Right renal cortex interstitium (tissue), 3 donors: ENCODE data around the gene IFNA17. TPM values are rescaled to one million over a fixed set of nuclear protein-coding genes. Genes with fewer than 3 reads are reported as not detected.
"Not testable (repeated sequence)": the region's sequence is repeated elsewhere in the genome, so short reads cannot be mapped to it uniquely, and the experiment has no call there.

Experiments used
- DNase-seq, 3 donors: peaks; one replicate each; pipeline ENCODE4 v3.0.0-alpha.2; 2013; ENCODE audit warnings: low read depth in 3 of 3, low spot score in 2 of 3
- polyA plus RNA-seq, 3 donors: library from polyadenylated mRNA; unstranded; fragments of 120-200 nt; gene quantifications; one replicate each; pipeline ENCODE4 v1.2.1, GENCODE V29; 2013; ENCODE audit not compliant: insufficient read length in 3 of 3

IFNA17 gene
- polyA plus RNA-seq, 3 donors, result not detected

DNA sequence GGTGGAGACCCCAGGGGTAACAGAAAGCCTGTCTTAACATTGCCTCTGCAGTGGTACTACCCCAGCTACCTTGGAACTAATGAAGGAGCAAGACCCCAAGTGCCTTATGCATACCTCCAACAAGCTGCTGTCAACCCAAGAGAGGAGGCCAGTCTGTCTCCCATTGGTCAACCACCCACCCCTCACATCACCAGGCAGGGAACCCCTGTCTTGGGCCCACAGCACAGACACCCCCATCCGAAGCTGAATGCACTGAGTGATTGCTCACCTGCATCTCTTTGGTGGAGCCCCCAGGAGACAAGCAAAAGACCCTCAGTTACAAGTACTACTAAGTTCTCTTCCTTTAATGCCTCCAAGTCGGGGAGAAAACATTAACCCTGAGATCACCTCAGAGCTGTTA is 15.9 kb downstream of the IFNA17 start:
- DNase-seq, result not testable (repeated sequence)

DNA sequence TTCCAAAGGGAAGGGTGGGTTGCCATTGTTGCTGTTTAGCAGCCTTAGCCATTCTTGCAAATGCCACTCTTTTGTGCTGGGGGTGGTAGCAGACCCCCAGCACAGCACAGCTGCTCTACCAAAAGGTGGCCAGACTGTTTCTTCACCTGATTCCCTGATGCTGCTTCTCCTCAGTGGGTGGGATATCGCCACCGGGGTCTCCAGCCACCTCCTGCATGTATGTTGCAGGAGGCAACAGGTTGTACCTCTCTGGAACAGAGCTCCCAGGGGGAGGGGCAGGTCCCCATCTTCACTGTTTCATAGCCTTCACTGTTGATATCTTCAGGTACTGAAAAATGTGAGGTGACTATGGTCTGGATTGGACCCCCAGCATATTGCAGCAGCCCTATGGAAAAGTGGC is 17.2 kb downstream of the IFNA17 start:
- not testable (repeated sequence) for DNase-seq

DNA sequence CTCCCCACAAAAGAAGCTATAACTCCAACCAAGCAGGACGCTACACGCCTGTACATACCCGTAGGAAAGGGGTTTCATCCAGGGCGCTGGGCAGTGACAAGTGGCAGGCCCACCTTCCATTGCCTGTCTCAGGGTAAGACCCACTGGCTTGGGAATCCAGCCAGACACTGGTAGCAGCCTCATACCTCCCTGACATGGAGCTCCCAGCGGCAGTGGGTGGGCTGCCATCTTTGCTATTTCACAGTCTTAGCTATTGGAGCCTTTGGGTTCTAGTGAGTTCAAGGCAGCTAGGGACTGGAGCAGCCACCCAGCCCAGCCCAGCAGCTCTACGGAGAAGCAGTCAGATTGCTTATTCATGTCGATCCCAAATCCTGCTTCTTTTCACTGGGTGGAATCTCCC is 17.7 kb downstream of the IFNA17 start:
- no peak for DNase-seq

DNA sequence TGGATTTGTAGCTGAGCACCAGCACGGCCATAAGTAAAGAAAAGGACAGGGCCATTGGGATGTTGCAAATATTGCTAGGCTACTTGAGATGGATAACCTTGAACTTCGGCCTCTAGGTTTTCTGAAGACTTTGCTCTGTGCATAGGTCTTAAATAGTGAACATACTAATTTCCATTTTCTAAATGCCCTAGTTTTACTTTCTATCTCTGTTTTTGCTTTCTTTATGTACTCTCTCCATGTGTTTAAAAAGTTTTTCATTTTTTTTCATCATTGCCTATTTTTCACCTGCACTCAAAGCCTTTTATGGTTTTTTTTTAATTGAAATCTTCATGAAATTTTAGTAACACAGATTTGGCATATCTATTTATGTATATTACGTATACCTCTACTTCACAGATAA is 21.0 kb downstream of the IFNA17 start, which contains the start of gene IFNA10:
Gene IFNA10 (minus strand): TSS at position 101 of the 400 bp plus-strand sequence. CDS start 46 bp downstream, at position 55.
- not testable (repeated sequence) for DNase-seq

DNA sequence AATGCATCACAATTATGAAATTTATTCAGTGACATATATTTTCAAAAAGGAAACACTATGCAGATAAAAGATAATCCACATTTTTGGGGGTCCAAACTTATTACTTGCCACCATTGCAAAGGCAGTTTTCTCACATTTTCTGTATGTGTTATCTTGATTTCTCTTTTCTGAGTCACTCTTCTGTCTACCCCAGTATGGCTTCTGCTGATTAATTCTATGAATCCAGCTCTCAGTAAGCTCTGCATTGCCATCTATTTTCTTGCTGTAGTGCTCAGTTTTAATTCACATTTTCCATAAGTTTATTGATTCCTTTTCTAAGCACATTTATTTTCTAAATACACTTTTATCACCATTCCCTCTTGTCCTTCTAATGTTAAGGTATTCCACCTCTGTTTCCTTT is 22.8 kb downstream of the IFNA17 start:
- DNase-seq, result no peak

DNA sequence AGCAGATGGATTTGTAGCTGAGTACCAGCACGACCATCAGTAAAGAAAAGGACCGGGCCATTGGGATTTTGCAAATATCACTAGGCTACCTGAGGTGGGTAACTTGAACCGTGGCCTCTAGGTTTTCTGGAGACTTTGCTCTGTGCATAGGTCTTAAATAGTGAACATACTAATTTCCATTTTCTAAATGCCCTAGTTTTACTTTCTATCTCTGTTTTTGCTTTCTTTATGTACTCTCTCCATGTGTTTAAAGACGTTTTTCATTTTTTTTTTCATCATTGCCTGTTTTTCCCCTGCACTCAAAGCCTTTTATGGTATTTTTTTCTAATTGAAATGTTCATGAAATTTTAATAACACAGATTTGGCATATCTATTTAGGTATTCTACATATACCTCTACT is 25.9 kb downstream of the IFNA17 start, which contains the start of gene IFNA7:
Gene IFNA7 (minus strand): TSS at position 101 of the 400 bp plus-strand sequence. CDS start 40 bp downstream, at position 61.
- not testable (repeated sequence) for DNase-seq

DNA sequence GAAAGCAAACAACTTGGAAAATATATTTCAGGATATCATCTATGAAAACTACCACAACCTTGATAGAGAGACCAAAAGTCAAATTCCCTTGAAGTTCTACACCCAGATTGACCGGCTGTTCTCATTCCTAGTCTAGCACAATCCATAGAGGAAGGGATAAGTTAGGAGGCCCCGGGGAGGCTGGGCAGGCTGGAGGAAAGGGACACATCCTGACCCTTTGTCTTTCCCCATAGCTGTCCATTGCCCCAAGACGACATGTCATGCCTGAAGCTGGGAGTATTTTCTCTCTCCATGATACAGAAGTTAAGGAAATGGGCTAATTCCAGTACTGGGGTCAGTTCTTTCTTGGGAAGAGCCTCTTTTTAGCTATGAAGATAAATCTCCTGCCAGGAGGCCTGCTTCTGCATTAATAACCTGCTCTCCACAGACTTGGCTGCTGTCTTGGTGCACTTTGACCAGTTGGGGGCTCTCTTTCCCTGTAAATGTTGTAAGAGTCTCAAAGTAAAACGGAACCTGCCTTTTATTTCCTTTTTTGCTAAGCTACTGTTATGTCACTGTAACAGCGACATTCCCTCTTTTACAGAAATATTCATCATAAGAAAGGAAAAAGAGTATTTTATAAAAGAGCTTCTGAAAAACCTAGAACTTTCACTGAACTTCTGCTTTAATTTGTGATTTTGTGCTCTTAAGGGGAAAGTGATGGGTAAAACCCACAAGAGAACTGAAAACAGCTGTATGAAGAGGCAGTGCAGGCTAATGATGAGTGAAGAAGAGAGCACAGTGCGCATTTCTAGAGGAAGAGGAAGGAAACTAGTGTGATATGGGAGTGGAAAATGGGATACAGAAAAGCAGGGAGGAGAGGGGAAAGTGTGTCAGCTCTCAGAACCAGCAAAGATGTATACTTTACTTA is 32.9 kb downstream of the IFNA17 start:
- DNase-seq, result not testable (repeated sequence)

DNA sequence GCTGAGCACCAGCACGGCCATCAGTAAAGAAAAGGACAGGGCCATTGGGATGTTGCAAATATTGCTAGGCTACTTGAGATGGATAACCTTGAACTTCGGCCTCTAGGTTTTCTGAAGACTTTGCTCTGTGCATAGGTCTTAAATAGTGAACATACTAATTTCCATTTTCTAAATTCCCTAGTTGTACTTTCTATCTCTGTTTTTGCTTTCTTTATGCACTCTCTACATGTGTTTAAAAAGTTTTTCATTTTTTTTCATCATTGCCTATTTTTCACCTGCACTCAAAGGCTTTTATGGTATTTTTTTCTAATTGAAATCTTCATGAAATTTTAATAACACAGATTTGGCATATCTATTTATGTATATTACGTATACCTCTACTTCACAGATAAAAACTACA is 40.5 kb downstream of the IFNA17 start, which contains the start of gene IFNA4:
Gene IFNA4 (minus strand): TSS at position 101 of the 400 bp plus-strand sequence. CDS start 56 bp downstream, at position 45.
- DNase-seq, result not testable (repeated sequence)

DNA sequence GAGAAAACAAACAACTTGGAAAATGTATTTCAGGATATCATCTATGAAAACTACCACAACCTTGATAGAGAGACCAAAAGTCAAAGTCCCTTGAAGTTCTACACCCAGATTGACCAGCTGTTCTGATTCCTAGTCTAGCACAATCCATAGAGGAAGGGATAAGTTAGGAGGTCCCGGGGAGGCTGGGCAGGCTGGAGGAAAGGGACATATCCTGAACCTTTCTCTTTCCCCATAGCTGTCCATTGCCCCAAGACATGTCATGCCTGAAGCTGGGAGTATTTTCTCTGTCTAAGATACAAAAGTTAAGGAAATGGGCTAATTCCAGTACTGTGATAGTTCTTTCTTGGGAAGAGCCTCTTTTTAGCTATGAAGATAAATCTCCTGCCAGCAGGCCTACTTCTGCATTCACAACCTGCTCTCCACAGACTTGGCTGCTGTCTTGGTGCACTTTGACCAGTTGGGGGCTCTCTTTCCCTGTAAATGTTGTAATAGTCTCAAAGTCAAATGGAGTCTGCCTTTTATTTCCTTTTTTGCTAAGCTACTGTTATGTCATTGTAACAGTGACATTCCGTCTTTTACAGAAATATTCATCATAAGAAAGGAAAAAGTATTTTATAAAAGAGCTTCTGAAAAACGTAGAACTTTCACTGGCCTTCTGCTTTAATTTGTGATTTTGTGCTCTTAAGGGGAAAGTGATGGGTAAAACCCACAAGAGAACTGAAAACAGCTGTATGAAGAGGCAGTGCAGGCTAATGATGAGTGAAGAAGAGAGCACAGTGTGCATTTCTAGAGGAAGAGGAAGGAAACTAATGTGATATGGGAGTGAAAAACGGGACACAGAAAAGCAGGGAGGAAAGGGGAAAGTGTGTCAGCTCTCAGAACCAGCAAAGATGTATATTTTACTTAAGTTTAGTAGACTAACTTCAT is 44.9 kb downstream of the IFNA17 start:
- not testable (repeated sequence) for DNase-seq

Other genes with a start within 250 kb of the IFNA17 start
- gene HACD4, start 196.6 kb downstream of the IFNA17 start, polyA plus RNA-seq, result 1 to 10 TPM; 2.8 to 3.4 (median 3.1) TPM
- gene IFNB1, start 150.3 kb downstream of the IFNA17 start, polyA plus RNA-seq, result not detected
- gene IFNW1, start 86.4 kb downstream of the IFNA17 start, polyA plus RNA-seq, result not detected
- gene IFNA21, start 61.6 kb downstream of the IFNA17 start, polyA plus RNA-seq, result not detected
- gene IFNA4, start 40.6 kb downstream of the IFNA17 start, polyA plus RNA-seq, result not detected
- not detected for gene IFNA7, start 26.0 kb downstream of the IFNA17 start, polyA plus RNA-seq
- gene IFNA10, start 21.1 kb downstream of the IFNA17 start, polyA plus RNA-seq, result not detected
- gene IFNA16, start 10.9 kb downstream of the IFNA17 start, polyA plus RNA-seq, result not detected
- not detected for gene IFNA14, start 11.8 kb upstream of the IFNA17 start, polyA plus RNA-seq
- not detected for gene IFNA5, start 77.1 kb upstream of the IFNA17 start, polyA plus RNA-seq
- gene KLHL9, start 107.2 kb upstream of the IFNA17 start, polyA plus RNA-seq, result 10 to 100 TPM; 54.4 to 58.0 (median 57.5) TPM
- gene IFNA6, start 122.7 kb upstream of the IFNA17 start, polyA plus RNA-seq, result not detected
- not detected for gene IFNA13, start 139.8 kb upstream of the IFNA17 start, polyA plus RNA-seq
- not detected for gene IFNA2, start 157.2 kb upstream of the IFNA17 start, polyA plus RNA-seq
- gene IFNA8, start 180.9 kb upstream of the IFNA17 start, polyA plus RNA-seq, result not detected
- gene IFNA1, start 212.2 kb upstream of the IFNA17 start, polyA plus RNA-seq, result not detected